Loucy (cell line): ENCODE results near the gene POLG.

ENCODE experiments used
- H2AFZ ChIP-seq: fragments of 200-600 bp; sonication (generic); 2 replicates; pipeline ENCODE4 v1.6.0; 2016; ENCODE audit warnings: antibody characterized with exemption, mild to moderate bottlenecking, low read length, moderate library complexity
- H3F3A ChIP-seq: fragments of 200-600 bp; 2 replicates; pipeline ENCODE4 v1.6.0; 2016; ENCODE audit warnings: antibody characterized with exemption, low read depth, mild to moderate bottlenecking
- H3K27me3 ChIP-seq: fragments of 200-600 bp; sonication (generic); 2 replicates; pipeline ENCODE4 v1.6.1; 2014; ENCODE audit warnings: low read length, mild to moderate bottlenecking; ENCODE audit not compliant: insufficient read depth, poor library complexity, severe bottlenecking
- H3K36me3 ChIP-seq: fragments of 200-600 bp; sonication (generic); 2 replicates; pipeline ENCODE4 v1.6.1; 2016; ENCODE audit warnings: low read length; ENCODE audit not compliant: insufficient read depth
- H3K4me1 ChIP-seq: fragments of 200-600 bp; sonication (generic); 2 replicates; pipeline ENCODE4 v1.5.1; 2014; ENCODE audit warnings: low read length, mild to moderate bottlenecking; ENCODE audit not compliant: insufficient read depth, poor library complexity, severe bottlenecking
- H3K4me2 ChIP-seq: fragments of 200-600 bp; sonication (generic); 2 replicates; pipeline ENCODE4 v1.6.0; 2014; ENCODE audit warnings: antibody characterized with exemption, low read length, low read depth, mild to moderate bottlenecking; ENCODE audit not compliant: poor library complexity, severe bottlenecking
- H3K4me3 ChIP-seq: fragments of 200-600 bp; sonication (generic); 2 replicates; pipeline ENCODE4 v1.5.1; 2014; ENCODE audit warnings: low read length, mild to moderate bottlenecking, mixed read lengths; ENCODE audit not compliant: poor library complexity, severe bottlenecking
- H3K79me2 ChIP-seq: fragments of 200-600 bp; sonication (generic); 2 replicates; pipeline ENCODE4 v1.6.1; 2014; ENCODE audit warnings: low read length; ENCODE audit not compliant: insufficient read depth
- H3K9ac ChIP-seq: fragments of 200-600 bp; sonication (generic); 2 replicates; pipeline ENCODE4 v1.6.0; 2014; ENCODE audit warnings: mild to moderate bottlenecking, low read depth, low read length, moderate library complexity; ENCODE audit not compliant: poor library complexity, severe bottlenecking
- H3K9me2 ChIP-seq: fragments of 200-600 bp; sonication (generic); replicated peaks from 2 replicates; pipeline ENCODE4 v1.6.1; 2016; ENCODE audit warnings: low read depth, low read length, mixed read lengths
- H3K9me3 ChIP-seq: fragments of 200-600 bp; sonication (generic); 2 replicates; pipeline ENCODE4 v1.6.1; 2014; ENCODE audit warnings: mild to moderate bottlenecking, antibody characterized with exemption, low read length, low read depth; ENCODE audit not compliant: insufficient read depth
- H4K20me1 ChIP-seq: fragments of 200-600 bp; sonication (generic); 2 replicates; pipeline ENCODE4 v1.6.0; 2014; ENCODE audit warnings: antibody characterized with exemption, low read length, mild to moderate bottlenecking; ENCODE audit not compliant: insufficient read depth, poor library complexity, severe bottlenecking
- EZH2phosphoT487 ChIP-seq: fragments of 200-600 bp; IDR thresholded peaks from 2 replicates; pipeline ENCODE4 v1.6.1; 2018; ENCODE audit warnings: antibody characterized with exemption, mild to moderate bottlenecking, moderate library complexity, borderline replicate concordance
- TF ChIP-seq, protein P1 (sequence below): fragments of 200-600 bp; sonication (generic); conservative IDR thresholded peaks from 2 replicates; pipeline ENCODE4 v1.5.1; 2014; ENCODE audit warnings: mild to moderate bottlenecking, antibody characterized with exemption, low read length

The POLG gene

GRCh38 chr15:89320200-89320599 is 14.4 kb downstream of the POLG start:
- H2AFZ ChIP-seq, result no peak overlapping the region
- peaks cover 15% of the 10 kb centered on the region; the same call in 1 of the 2 replicates for H3K79me2 ChIP-seq
- H3K4me1 ChIP-seq, result no peaks in the 10 kb centered on the region
- no peaks in the 10 kb centered on the region for H3K9me2 ChIP-seq
- H3K9ac ChIP-seq, result no peak overlapping the region
- peaks cover 9% of the 10 kb centered on the region for H4K20me1 ChIP-seq
- TF ChIP-seq EZH2phosphoT487, result no peak
- TF ChIP-seq, protein P1, sequence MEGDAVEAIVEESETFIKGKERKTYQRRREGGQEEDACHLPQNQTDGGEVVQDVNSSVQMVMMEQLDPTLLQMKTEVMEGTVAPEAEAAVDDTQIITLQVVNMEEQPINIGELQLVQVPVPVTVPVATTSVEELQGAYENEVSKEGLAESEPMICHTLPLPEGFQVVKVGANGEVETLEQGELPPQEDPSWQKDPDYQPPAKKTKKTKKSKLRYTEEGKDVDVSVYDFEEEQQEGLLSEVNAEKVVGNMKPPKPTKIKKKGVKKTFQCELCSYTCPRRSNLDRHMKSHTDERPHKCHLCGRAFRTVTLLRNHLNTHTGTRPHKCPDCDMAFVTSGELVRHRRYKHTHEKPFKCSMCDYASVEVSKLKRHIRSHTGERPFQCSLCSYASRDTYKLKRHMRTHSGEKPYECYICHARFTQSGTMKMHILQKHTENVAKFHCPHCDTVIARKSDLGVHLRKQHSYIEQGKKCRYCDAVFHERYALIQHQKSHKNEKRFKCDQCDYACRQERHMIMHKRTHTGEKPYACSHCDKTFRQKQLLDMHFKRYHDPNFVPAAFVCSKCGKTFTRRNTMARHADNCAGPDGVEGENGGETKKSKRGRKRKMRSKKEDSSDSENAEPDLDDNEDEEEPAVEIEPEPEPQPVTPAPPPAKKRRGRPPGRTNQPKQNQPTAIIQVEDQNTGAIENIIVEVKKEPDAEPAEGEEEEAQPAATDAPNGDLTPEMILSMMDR, result no peak
- no peaks in the 10 kb centered on the region for H3K9me3 ChIP-seq
- H3K4me2 ChIP-seq, result no peak overlapping the region
- no peak overlapping the region for H3K4me3 ChIP-seq
- H3F3A ChIP-seq, result no peaks in the 10 kb centered on the region
- peaks cover 99% of the 10 kb centered on the region for H3K36me3 ChIP-seq
- H3K27me3 ChIP-seq, result no peaks in the 10 kb centered on the region

DNA sequence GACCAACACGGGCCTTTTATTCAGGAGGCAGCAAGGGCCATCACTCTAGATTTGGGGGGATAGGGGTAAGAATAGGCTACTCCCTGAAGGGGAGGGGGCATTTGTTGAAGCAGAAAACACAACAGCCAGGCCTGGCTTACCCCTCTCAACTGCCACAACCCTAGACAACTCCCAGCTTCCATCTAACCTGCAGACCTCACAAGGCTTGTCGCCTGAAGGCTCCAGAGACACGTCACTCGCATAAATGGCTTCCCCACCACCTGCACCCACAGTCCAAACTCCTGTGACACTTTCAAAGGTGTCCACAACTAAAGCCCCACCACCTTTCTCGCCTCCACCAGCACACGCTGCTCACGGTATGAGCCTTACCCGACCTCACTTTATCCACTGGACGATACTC is 14.9 kb downstream of the POLG start:
- H3F3A ChIP-seq, result no peaks in the 10 kb centered on the region
- H3K4me1 ChIP-seq, result no peaks in the 10 kb centered on the region
- no peak overlapping the region for H3K4me2 ChIP-seq
- H3K9ac ChIP-seq, result no peak overlapping the region
- no peak overlapping the region for H3K4me3 ChIP-seq
- H3K79me2 ChIP-seq, result peaks cover 15% of the 10 kb centered on the region; the same call in 1 of the 2 replicates
- TF ChIP-seq, protein P1, result no peak
- TF ChIP-seq EZH2phosphoT487, result no peak
- H2AFZ ChIP-seq, result no peak overlapping the region
- peaks cover 99% of the 10 kb centered on the region for H3K36me3 ChIP-seq
- H3K9me3 ChIP-seq, result no peaks in the 10 kb centered on the region
- no peaks in the 10 kb centered on the region for H3K27me3 ChIP-seq
- peaks cover 9% of the 10 kb centered on the region for H4K20me1 ChIP-seq
- H3K9me2 ChIP-seq, result no peaks in the 10 kb centered on the region

DNA sequence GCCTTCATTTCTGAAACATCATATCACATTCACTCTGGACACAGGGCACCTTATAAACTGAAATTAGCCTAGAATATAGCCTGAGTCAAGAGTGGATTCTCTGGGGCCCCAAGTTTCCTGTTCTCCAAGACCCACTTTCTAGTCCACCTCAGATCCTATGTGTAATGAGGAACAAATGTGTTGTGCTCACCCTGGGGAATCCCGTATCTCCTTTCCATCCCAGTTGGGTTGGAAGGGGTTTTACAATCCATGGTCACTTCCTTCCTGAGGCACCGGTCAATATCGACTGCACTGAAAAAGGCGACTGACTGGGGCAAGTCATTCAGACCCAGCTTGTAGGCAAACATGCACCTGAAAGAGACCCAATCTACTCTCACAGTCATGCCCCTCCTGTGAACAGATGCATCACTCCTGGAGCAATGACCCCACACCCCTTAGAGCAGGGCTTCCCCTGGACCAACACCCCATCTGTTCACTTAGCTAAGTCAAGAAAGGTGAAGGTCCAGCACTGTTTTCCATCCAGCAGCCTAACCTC is 17.4 kb downstream of the POLG start:
- Histone ChIP-seq H2AFZ (no peak overlapping the region), H4K20me1 (peaks cover 4% of the 10 kb centered on the region), H3K9me3 (no peaks in the 10 kb centered on the region), H3K27me3 (no peaks in the 10 kb centered on the region), H3K9ac (no peak overlapping the region), H3F3A (no peaks in the 10 kb centered on the region), H3K4me3 (no peak overlapping the region), H3K4me1 (no peaks in the 10 kb centered on the region), H3K36me3 (peaks cover 98% of the 10 kb centered on the region), H3K4me2 (no peak overlapping the region), H3K9me2 (no peaks in the 10 kb centered on the region), H3K79me2 (peaks cover 9% of the 10 kb centered on the region; the same call in 1 of the 2 replicates)
- TF ChIP-seq EZH2phosphoT487, result no peak
- TF ChIP-seq, protein P1, result no peak
